Skeletal muscle tissue (tissue), 4 donors: ENCODE results near the gene DCTN1. TPM values are rescaled to one million over a fixed set of nuclear protein-coding genes. Genes with fewer than 3 reads are reported as not detected.
A peak's percentile ranks its signal among the peaks of the same experiment; 100 is the strongest.

ENCODE experiments used
- H3K27ac ChIP-seq: one replicate; pipeline ENCODE4 v1.7.0; 2013; ENCODE audit warnings: mild to moderate bottlenecking, low read depth, low read length, inconsistent platforms
- H3K27me3 ChIP-seq, 3 donors: one replicate each; pipeline ENCODE4 v1.7.0; 2013; ENCODE audit warnings: low read length in 3 of 3; ENCODE audit not compliant: control insufficient read depth in 3 of 3, insufficient read depth in 3 of 3
- H3K36me3 ChIP-seq, 3 donors: one replicate each; pipeline ENCODE4 v1.7.0; 2013; ENCODE audit warnings: low read length in 3 of 3; ENCODE audit not compliant: control insufficient read depth in 3 of 3, insufficient read depth in 3 of 3
- H3K4me1 ChIP-seq, 3 donors: one replicate each; pipeline ENCODE4 v1.7.0; 2013; ENCODE audit warnings: low read length in 3 of 3, mild to moderate bottlenecking in 3 of 3; ENCODE audit not compliant: control insufficient read depth in 3 of 3, insufficient read depth in 3 of 3
- H3K4me3 ChIP-seq, 3 donors: one replicate each; pipeline ENCODE4 v1.7.0; 2013; ENCODE audit warnings: low read length in 3 of 3
- H3K9ac ChIP-seq, 3 donors: one replicate each; pipeline ENCODE4 v1.7.0; 2013; ENCODE audit warnings: low read length in 3 of 3, mild to moderate bottlenecking in 3 of 3, moderate library complexity in 2 of 3, low read depth in 1 of 3
- H3K9me3 ChIP-seq, 3 donors: one replicate each; pipeline ENCODE4 v1.7.0; 2013; ENCODE audit warnings: low read length in 3 of 3; ENCODE audit not compliant: control insufficient read depth in 3 of 3
- total RNA-seq: library from RNA; depleted of rRNA; stranded (reverse); fragments of >200 nt; gene quantifications from one replicate; pipeline ENCODE4 v1.2.3, GENCODE V29; 2014
- donor health status: Osteomylitis.

Gene DCTN1
- 73.6 TPM for total RNA-seq

GRCh38 chr2:74379851-74380789 lies at the start of gene DCTN1:
Gene DCTN1, minus strand, starts transcription at chr2:74380311. Its CDS starts 274 bp downstream, at chr2:74380037.
- Histone ChIP-seq H3K4me3 (peak within 1 kb of the TSS; percentile 51 to 72 (median 64)), H3K27ac (no peak within 1 kb of the TSS), H3K9ac (peak within 1 kb of the TSS; percentile 36 to 79 (median 73)), H3K27me3 (no peaks in the 10 kb centered on the region), H3K36me3 (peaks cover 17 to 25% (median 23%) of the 10 kb centered on the region in 3 donors), H3K9me3 (no peaks in the 10 kb centered on the region), H3K4me1 (peaks cover 32 to 49% (median 32%) of the 10 kb centered on the region in 3 donors)

GRCh38 chr2:74428675-74429074 lies 48.6 kb upstream of the DCTN1 start:
- Histone ChIP-seq H3K4me1 (no peaks in the 10 kb centered on the region), H3K4me3 (no peak overlapping the region), H3K27me3 (no peaks in the 10 kb centered on the region), H3K9me3 (no peaks in the 10 kb centered on the region), H3K27ac (no peak overlapping the region), H3K36me3 (peaks cover 25 to 52% (median 37%) of the 10 kb centered on the region in 3 donors), H3K9ac (peak overlapping the region in 1 of 3 donors; percentile 6)

- Histone ChIP-seq H3K9me3 (no peaks in the 10 kb centered on the region), H3K9ac (no peak overlapping the region), H3K36me3 (peaks cover 25 to 52% (median 36%) of the 10 kb centered on the region in 3 donors), H3K4me1 (no peaks in the 10 kb centered on the region), H3K27me3 (peaks cover 0 to 6% (median 5%) of the 10 kb centered on the region in 3 donors), H3K27ac (no peak overlapping the region), H3K4me3 (no peak overlapping the region)
Observed at GRCh38 chr2:74427551-74427950, 47.4 kb upstream of the DCTN1 start.

DNA sequence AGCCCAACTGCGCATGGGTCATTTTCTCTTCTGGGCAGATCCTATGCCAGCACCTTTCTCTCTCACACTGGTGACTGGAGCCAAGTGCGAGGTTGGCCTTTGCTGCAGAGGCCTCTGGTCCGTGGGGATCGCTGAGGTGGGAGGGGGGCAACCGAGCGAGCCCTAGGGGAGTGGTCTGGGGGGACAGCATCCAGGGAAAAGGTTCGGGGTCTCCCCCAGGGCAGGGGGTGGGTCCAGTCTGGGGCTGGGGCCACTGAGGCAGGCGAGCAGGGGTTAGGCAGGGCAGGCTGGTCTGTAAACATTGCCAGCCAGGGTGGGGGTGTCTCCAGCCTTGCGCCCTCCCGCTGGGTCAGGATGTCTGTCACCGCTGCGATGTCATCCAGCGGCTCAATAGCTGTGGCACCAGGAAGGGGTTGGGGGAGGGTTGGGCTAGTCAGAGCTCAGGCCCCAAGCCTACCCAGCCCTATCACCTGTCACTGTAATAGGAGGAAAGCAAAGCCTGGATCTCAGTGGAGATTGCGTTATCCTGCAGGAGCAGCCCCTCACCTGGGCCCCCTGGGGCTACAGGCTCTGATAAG lies 46.2 kb upstream of the DCTN1 start:
- Histone ChIP-seq H3K27ac (no peak overlapping the region), H3K9me3 (no peaks in the 10 kb centered on the region), H3K4me1 (peaks cover 10 to 11% (median 10%) of the 10 kb centered on the region in 3 donors), H3K9ac (no peak overlapping the region), H3K4me3 (no peak overlapping the region), H3K36me3 (peaks cover 19 to 40% (median 28%) of the 10 kb centered on the region in 3 donors), H3K27me3 (peaks cover 2 to 18% (median 16%) of the 10 kb centered on the region in 3 donors)

DNA sequence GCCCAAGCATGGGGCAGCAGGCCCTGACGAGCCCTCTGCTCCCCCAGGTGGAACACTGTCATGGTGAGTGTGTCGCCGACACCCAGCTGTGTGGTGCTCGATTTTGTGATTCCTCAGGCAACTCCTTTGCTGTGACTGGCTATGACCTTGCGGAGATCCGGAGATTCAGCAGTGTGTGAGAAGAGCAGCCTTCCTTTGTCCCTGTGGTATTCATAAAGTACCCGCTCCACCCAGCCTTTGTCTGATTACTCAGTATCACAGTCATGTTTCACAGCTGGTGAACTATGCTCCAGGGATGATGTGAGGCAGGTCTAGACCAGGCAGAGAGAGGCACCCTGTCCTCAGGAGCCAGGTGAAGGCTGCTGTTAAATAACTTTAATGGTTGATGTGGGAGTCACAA lies 45.4 kb upstream of the DCTN1 start:
- Histone ChIP-seq H3K9me3 (no peaks in the 10 kb centered on the region), H3K4me3 (no peak overlapping the region), H3K36me3 (peaks cover 18 to 37% (median 22%) of the 10 kb centered on the region in 3 donors), H3K9ac (no peak overlapping the region), H3K27ac (no peak overlapping the region), H3K4me1 (peaks cover 12 to 15% (median 13%) of the 10 kb centered on the region in 3 donors), H3K27me3 (peaks cover 6 to 21% (median 19%) of the 10 kb centered on the region in 3 donors)

DNA sequence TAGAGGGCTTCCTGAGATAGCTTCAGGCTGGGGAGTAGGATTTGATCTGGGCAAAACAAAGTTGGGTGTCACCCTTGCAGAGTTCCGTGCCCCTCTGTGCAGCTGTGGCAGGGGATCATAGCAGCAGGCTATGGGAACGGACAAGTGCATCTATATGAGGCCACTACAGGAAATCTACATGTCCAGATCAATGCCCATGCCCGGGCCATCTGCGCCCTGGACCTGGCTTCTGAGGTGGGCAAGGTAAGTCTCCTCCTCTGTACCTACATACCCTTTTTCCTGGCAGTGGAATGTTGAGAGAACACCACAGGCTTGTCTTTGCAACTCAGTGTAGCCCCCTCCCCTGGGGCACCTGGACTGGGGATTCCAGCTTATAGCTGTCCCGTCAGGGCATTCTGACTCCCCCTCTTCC lies 44.9 kb upstream of the DCTN1 start:
- Histone ChIP-seq H3K27me3 (peaks cover 8 to 23% (median 19%) of the 10 kb centered on the region in 3 donors), H3K36me3 (peaks cover 14 to 32% (median 17%) of the 10 kb centered on the region in 3 donors), H3K4me3 (no peak overlapping the region), H3K9me3 (no peaks in the 10 kb centered on the region), H3K4me1 (peaks cover 12 to 15% (median 13%) of the 10 kb centered on the region in 3 donors), H3K9ac (no peak overlapping the region), H3K27ac (no peak overlapping the region)

- Histone ChIP-seq H3K4me3 (no peak overlapping the region), H3K27me3 (peaks cover 8 to 23% (median 19%) of the 10 kb centered on the region in 3 donors), H3K9me3 (no peaks in the 10 kb centered on the region), H3K27ac (no peak overlapping the region), H3K36me3 (peaks cover 10 to 26% (median 13%) of the 10 kb centered on the region in 3 donors), H3K9ac (no peak overlapping the region), H3K4me1 (peaks cover 12 to 15% (median 13%) of the 10 kb centered on the region in 3 donors)
Observed at GRCh38 chr2:74424139-74424992, 44.3 kb upstream of the DCTN1 start.

DNA sequence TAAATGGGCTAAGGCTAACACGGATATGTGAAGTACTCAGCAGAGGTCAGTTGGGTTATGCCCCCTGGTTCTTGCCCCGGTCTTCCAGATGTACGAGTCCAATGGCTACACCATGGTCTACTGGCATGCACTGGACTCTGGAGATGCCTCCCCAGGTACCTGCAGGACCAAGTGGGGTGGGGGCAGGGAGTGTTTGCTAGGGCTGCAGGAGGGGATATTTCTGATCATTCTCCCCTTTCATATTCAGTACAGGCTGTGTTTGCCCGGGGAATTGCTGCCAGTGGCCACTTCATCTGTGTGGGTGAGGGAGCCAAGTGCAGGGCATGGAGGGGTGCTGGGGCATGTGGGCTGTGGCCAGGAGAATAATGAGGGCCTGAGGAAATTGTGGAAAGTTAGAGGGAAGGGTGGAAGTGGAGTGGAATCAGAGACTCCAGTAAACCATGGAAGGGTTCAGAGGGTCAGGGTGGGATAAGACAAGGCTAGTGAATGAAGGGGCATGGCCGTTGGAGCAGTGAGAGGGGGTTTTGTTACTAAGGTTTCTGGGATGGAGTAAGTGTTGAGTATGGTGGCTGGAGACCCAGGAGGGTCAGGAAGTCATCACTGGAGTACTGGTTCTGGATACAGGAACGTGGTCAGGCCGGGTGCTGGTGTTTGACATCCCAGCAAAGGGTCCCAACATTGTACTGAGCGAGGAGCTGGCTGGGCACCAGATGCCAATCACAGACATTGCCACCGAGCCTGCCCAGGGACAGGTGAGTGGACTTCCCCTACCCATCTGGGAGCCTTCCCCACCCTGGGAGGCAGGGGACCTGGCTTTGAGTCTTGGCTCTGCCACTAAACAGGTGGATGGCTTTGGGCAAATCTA lies 43.4 kb upstream of the DCTN1 start:
- H3K27ac ChIP-seq, result no peak overlapping the region
- peaks cover 8 to 23% (median 19%) of the 10 kb centered on the region in 3 donors for H3K27me3 ChIP-seq
- no peak overlapping the region for H3K4me3 ChIP-seq
- peaks cover 5 to 17% (median 6%) of the 10 kb centered on the region in 3 donors for H3K36me3 ChIP-seq
- no peak overlapping the region for H3K9ac ChIP-seq
- peaks cover 12 to 15% (median 13%) of the 10 kb centered on the region in 3 donors for H3K4me1 ChIP-seq
- H3K9me3 ChIP-seq, result no peaks in the 10 kb centered on the region
